MM.1S (cell line): ENCODE measurements around the gene SUMO1.

ENCODE experiments used
- EZH2 ChIP-seq: fragments of 300-600 bp; sonication (generic); optimal IDR thresholded peaks from 2 replicates; pipeline ENCODE3; 2017; ENCODE audit warnings: low read depth, mild to moderate bottlenecking, antibody characterized with exemption, low read length, mixed read lengths
- EZH2phosphoT487 ChIP-seq: fragments of 300-600 bp; sonication (generic); IDR thresholded peaks from 2 replicates; pipeline ENCODE4 v1.6.1; 2018; ENCODE audit warnings: antibody characterized with exemption, low read length
- TF ChIP-seq, protein P1 (sequence below): fragments of 300-600 bp; sonication (generic); IDR thresholded peaks from 2 replicates; pipeline ENCODE4 v1.5.1; 2016; ENCODE audit warnings: antibody characterized with exemption, low read length, mixed read lengths

DNA sequence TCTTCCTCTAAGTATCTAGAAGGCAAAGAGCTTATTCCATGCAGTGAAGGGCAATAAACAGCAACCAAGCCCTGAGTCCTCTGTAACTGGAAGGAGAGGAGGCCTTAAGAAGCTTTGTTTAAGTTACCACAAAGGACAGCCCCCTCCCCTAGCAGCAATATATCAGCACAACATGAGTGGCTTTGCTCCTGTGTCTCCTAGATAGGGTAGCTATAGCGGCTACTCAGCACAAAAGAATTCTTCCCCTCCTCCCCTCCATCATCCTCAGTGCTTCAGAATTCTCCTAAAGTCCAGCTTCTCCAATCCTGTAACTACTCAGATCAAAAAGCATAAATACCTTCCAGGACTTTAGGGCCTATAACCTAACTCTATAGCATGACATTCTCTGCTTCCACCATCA lies 16.5 kb downstream of the SUMO1 start:
- TF ChIP-seq, protein P1, sequence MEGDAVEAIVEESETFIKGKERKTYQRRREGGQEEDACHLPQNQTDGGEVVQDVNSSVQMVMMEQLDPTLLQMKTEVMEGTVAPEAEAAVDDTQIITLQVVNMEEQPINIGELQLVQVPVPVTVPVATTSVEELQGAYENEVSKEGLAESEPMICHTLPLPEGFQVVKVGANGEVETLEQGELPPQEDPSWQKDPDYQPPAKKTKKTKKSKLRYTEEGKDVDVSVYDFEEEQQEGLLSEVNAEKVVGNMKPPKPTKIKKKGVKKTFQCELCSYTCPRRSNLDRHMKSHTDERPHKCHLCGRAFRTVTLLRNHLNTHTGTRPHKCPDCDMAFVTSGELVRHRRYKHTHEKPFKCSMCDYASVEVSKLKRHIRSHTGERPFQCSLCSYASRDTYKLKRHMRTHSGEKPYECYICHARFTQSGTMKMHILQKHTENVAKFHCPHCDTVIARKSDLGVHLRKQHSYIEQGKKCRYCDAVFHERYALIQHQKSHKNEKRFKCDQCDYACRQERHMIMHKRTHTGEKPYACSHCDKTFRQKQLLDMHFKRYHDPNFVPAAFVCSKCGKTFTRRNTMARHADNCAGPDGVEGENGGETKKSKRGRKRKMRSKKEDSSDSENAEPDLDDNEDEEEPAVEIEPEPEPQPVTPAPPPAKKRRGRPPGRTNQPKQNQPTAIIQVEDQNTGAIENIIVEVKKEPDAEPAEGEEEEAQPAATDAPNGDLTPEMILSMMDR = no peak
- TF ChIP-seq EZH2 (no peak), EZH2phosphoT487 (no peak)
